ENCODE results near the gene NSUN3.
"Not testable (repeated sequence)": the region's sequence is repeated elsewhere in the genome, so short reads cannot be mapped to it uniquely, and the experiment has no call there.

Gene NSUN3

GRCh38 chr3:94069194-94069813 is 6.4 kb downstream of the NSUN3 start:
- peak; percentile 89 for FAIRE-seq

- FAIRE-seq, result no peak
Observed at GRCh38 chr3:94070341-94070911, 7.6 kb downstream of the NSUN3 start.

GRCh38 chr3:94071713-94072284 is 8.9 kb downstream of the NSUN3 start:
- FAIRE-seq, result no peak

GRCh38 chr3:94076055-94076454 is 13.2 kb downstream of the NSUN3 start:
- no peak for FAIRE-seq

- FAIRE-seq, result not testable (repeated sequence)
Observed at GRCh38 chr3:94080552-94080951, 17.7 kb downstream of the NSUN3 start.

- no peak for FAIRE-seq
Observed at GRCh38 chr3:94081884-94082283, 19.0 kb downstream of the NSUN3 start.

GRCh38 chr3:94082391-94082937 is 19.6 kb downstream of the NSUN3 start:
- FAIRE-seq, result no peak

- no peak for FAIRE-seq
Observed at GRCh38 chr3:94083261-94083660, 20.4 kb downstream of the NSUN3 start.

GRCh38 chr3:94089126-94089525 is 26.3 kb downstream of the NSUN3 start:
- FAIRE-seq, result no peak

GRCh38 chr3:94092086-94092485 is 29.2 kb downstream of the NSUN3 start:
- no peak for FAIRE-seq

- FAIRE-seq, result no peak
Observed at GRCh38 chr3:94093151-94093550, 30.3 kb downstream of the NSUN3 start.

GRCh38 chr3:94095111-94095510 is 32.2 kb downstream of the NSUN3 start:
- FAIRE-seq, result no peak

GRCh38 chr3:94098452-94098851 is 35.6 kb downstream of the NSUN3 start:
- FAIRE-seq, result no peak

- FAIRE-seq, result no peak
Observed at GRCh38 chr3:94099311-94099710, 36.5 kb downstream of the NSUN3 start.

- FAIRE-seq, result peak; percentile 31
Observed at GRCh38 chr3:94101860-94102259, 39.0 kb downstream of the NSUN3 start.

GRCh38 chr3:94106268-94106667 is 43.4 kb downstream of the NSUN3 start:
- no peak for FAIRE-seq

GRCh38 chr3:94110232-94110631 is 47.4 kb downstream of the NSUN3 start:
- not testable (repeated sequence) for FAIRE-seq

GRCh38 chr3:94110854-94111253 is 48.0 kb downstream of the NSUN3 start:
- no peak for FAIRE-seq

GRCh38 chr3:94114666-94115065 is 51.8 kb downstream of the NSUN3 start:
- FAIRE-seq, result no peak

- FAIRE-seq, result no peak
Observed at GRCh38 chr3:94115482-94115881, 52.6 kb downstream of the NSUN3 start.

GRCh38 chr3:94117729-94118128 is 54.9 kb downstream of the NSUN3 start:
- no peak for FAIRE-seq

GRCh38 chr3:94118390-94118789 is 55.5 kb downstream of the NSUN3 start:
- FAIRE-seq, result no peak

- no peak for FAIRE-seq
Observed at GRCh38 chr3:94121161-94121560, 58.3 kb downstream of the NSUN3 start.

- FAIRE-seq, result no peak
Observed at GRCh38 chr3:94127115-94127514, 64.3 kb downstream of the NSUN3 start.

Measured in TTC549 (cell line).